ENCODE data around the gene TBC1D22A. TPM values are rescaled to one million over a fixed set of nuclear protein-coding genes. Genes with fewer than 3 reads are reported as not detected.

Gene TBC1D22A
- total and polyA plus RNA-seq, 2 donors (not counting 3 experiments of a cell fraction or from before 2014, with no cell fraction given) = 26.1 to 32.4 TPM

DNA sequence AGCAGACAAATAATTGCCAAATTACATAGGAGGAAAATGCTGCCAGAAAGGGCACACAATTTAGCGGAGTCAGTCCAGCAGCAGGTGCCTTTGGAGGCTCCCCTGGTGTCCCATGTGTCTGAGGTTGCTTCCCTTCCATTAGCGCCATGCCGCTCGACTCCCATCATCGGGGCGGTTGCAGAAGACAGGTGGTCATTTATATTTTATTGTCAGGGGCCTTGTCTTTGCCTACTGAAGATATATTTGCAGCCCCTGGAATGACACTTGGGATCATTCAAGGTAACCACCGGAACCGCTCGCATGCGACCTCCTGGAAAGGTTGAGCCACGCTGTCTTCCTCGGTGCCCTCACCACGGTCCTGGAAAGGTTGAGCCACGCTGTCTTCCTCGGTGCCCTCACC, 298.3 kb downstream of the TBC1D22A start:
- dilution Hi-C loops (cut with MboI; ENCODE audit: extremely low pct_ligation_motif_present, low sequenced_read_pairs) = no loop called here
- intact Hi-C loops (cut with micrococcal nuclease) = no loop called here
- CTCF ChIA-PET = no interaction called here

DNA sequence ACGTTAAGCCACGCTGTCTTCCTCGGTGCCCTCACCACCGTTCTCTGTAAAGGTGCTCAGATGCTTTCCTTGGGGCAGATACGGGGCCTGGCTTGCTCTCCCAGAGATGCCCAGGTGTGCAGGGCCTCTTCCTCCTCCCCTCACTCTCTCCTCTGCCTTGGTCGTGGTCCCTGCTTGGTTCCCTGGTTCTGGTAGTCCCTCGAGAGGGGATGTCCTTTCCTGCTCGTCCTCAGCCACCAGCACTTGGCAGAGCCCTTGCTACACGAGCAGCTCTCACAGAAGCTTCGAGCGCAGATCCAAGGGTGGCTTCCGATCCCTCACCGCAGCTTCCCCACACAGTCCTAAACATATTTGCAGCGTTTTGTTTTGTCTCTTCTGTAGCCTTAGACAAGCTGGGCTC, 298.8 kb downstream of the TBC1D22A start:
- no peaks in the 10 kb centered on the region for H3K9me3 ChIP-seq (replicated peaks; ENCODE audit: control insufficient read depth, insufficient read depth, low read length)
- H3K79me2 ChIP-seq (ENCODE audit: control insufficient read depth, insufficient read depth, low read length) = no peaks in the 10 kb centered on the region
- H3K27me3 ChIP-seq (ENCODE audit: control insufficient read depth in 2 of 2, insufficient read depth in 2 of 2, low read length in 2 of 2) = no peaks in the 10 kb centered on the region
- H2AFZ ChIP-seq (ENCODE audit: low read depth, low read length) = no peak overlapping the region
- no peak overlapping the region for H3K9ac ChIP-seq (replicated peaks; ENCODE audit: extremely low read depth, insufficient read depth, low read length)
- FAIRE-seq = no peak
- H3K36me3 ChIP-seq (ENCODE audit: control insufficient read depth in 2 of 2, extremely low read depth in 1 of 2, insufficient read depth in 2 of 2, low read length in 2 of 2) = peaks cover 0 to 11% of the 10 kb centered on the region in 2 experiments
- no peak for DNase-seq (ENCODE audit: low read depth, low spot score)
- no peaks in the 10 kb centered on the region for H4K20me1 ChIP-seq (replicated peaks; ENCODE audit: control insufficient read depth, extremely low read depth, insufficient read depth, low read length)
- no peak overlapping the region for H3K4me3 ChIP-seq (replicated peaks in 1 of 3; ENCODE audit: insufficient read depth in 1 of 3, low read depth in 1 of 3, low read length in 3 of 3)
- dilution Hi-C loops (cut with MboI; ENCODE audit: extremely low pct_ligation_motif_present, low sequenced_read_pairs) (no loop called here), intact Hi-C loops (cut with micrococcal nuclease) (no loop called here)
- H3K4me2 ChIP-seq (ENCODE audit: insufficient read depth, low read length) = no peak overlapping the region
- no peaks in the 10 kb centered on the region for H3K9me1 ChIP-seq (replicated peaks; ENCODE audit: control insufficient read depth, extremely low read depth, insufficient read depth, low read length)
- POLR2A ChIA-PET = no interaction called here
- TF ChIP-seq POLR2A (IDR thresholded peaks at IDR 0.05; ENCODE audit: low read depth, low read length) = no peak
- CTCF ChIA-PET = no interaction called here
- peaks cover 6% of the 10 kb centered on the region for H3K4me1 ChIP-seq (ENCODE audit: control insufficient read depth, extremely low read depth, insufficient read depth, low read length)
- no TSS peak for BruUV-seq (replicated peaks)
- H3K27ac ChIP-seq (ENCODE audit: insufficient read depth, low read depth, low read length) = no peak overlapping the region

More for the DNA sequence above, 298.3 kb downstream of the TBC1D22A start:
- no peak for TF ChIP-seq MYC (IDR thresholded peaks at IDR 0.05; ENCODE audit: low read depth, low read length)
- TF ChIP-seq POLR2A (IDR thresholded peaks at IDR 0.05; ENCODE audit: low read depth, low read length) = no peak
- TF ChIP-seq FOS (IDR thresholded peaks at IDR 0.05; ENCODE audit: borderline replicate concordance, insufficient read depth, low read length) = no peak
- no peak for TF ChIP-seq EZH2 (IDR thresholded peaks at IDR 0.05; ENCODE audit: borderline replicate concordance, low read depth, low read length, severe bottlenecking)
- TF ChIP-seq POLR2AphosphoS5 (IDR thresholded peaks at IDR 0.05; ENCODE audit: insufficient read depth, low read depth, low read length) = no peak
- TF ChIP-seq, protein P1, sequence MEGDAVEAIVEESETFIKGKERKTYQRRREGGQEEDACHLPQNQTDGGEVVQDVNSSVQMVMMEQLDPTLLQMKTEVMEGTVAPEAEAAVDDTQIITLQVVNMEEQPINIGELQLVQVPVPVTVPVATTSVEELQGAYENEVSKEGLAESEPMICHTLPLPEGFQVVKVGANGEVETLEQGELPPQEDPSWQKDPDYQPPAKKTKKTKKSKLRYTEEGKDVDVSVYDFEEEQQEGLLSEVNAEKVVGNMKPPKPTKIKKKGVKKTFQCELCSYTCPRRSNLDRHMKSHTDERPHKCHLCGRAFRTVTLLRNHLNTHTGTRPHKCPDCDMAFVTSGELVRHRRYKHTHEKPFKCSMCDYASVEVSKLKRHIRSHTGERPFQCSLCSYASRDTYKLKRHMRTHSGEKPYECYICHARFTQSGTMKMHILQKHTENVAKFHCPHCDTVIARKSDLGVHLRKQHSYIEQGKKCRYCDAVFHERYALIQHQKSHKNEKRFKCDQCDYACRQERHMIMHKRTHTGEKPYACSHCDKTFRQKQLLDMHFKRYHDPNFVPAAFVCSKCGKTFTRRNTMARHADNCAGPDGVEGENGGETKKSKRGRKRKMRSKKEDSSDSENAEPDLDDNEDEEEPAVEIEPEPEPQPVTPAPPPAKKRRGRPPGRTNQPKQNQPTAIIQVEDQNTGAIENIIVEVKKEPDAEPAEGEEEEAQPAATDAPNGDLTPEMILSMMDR (IDR thresholded peaks at IDR 0.05; ENCODE audit: extremely low read depth in 1 of 2, insufficient read depth in 1 of 2, low read depth in 1 of 2, low read length in 2 of 2) = no peak
- H3K4me2 ChIP-seq (ENCODE audit: insufficient read depth, low read length) = no peak overlapping the region
- no peaks in the 10 kb centered on the region for H3K9me3 ChIP-seq (replicated peaks; ENCODE audit: control insufficient read depth, insufficient read depth, low read length)
- no peaks in the 10 kb centered on the region for H3K9me1 ChIP-seq (replicated peaks; ENCODE audit: control insufficient read depth, extremely low read depth, insufficient read depth, low read length)
- no peak overlapping the region for H3K4me3 ChIP-seq (replicated peaks in 1 of 3; ENCODE audit: insufficient read depth in 1 of 3, low read depth in 1 of 3, low read length in 3 of 3)
- H3K4me1 ChIP-seq (ENCODE audit: control insufficient read depth, extremely low read depth, insufficient read depth, low read length) = peaks cover 2% of the 10 kb centered on the region
- no TSS peak for BruUV-seq (replicated peaks)
- FAIRE-seq (no peak), DNase-seq (ENCODE audit: low read depth, low spot score) (no peak)
- no peak overlapping the region for H3K27ac ChIP-seq (ENCODE audit: insufficient read depth, low read depth, low read length)
- POLR2A ChIA-PET = no interaction called here
- H3K27me3 ChIP-seq (ENCODE audit: control insufficient read depth in 2 of 2, insufficient read depth in 2 of 2, low read length in 2 of 2) = no peaks in the 10 kb centered on the region
- H3K79me2 ChIP-seq (ENCODE audit: control insufficient read depth, insufficient read depth, low read length) = no peaks in the 10 kb centered on the region
- H3K36me3 ChIP-seq (ENCODE audit: control insufficient read depth in 2 of 2, extremely low read depth in 1 of 2, insufficient read depth in 2 of 2, low read length in 2 of 2) = peaks cover 0 to 11% of the 10 kb centered on the region in 2 experiments
- no peak overlapping the region for H3K9ac ChIP-seq (replicated peaks; ENCODE audit: extremely low read depth, insufficient read depth, low read length)
- no peak overlapping the region for H2AFZ ChIP-seq (ENCODE audit: low read depth, low read length)
- H4K20me1 ChIP-seq (replicated peaks; ENCODE audit: control insufficient read depth, extremely low read depth, insufficient read depth, low read length) = no peaks in the 10 kb centered on the region
